Measurements from ENCODE around the gene KIF21B. TPM values are rescaled to one million over a fixed set of nuclear protein-coding genes. Genes with fewer than 3 reads are reported as not detected.

Gene KIF21B
- total and polyA plus RNA-seq, 9 of the 15 experiments (the other 6 are each of a cell fraction or from before 2014, with no cell fraction given), result 0.46 to 13.4 (median 5.9) TPM

GRCh38 chr1:201020721-201021629 lies 2.5 kb downstream of the KIF21B start (continued):
- TF ChIP-seq CTCFL (IDR thresholded peaks at IDR 0.05; ENCODE audit: borderline replicate concordance, insufficient read depth, low read depth, low read length, poor library complexity, severe bottlenecking) (peak; percentile 64), VEZF1 (CRISPR knock-in tag; IDR thresholded peaks at IDR 0.05) (peak; percentile 41; the same call in 1 of the 2 replicates), ARNT (IDR thresholded peaks at IDR 0.05) (peak in 1 of 2 experiments; percentile 57; a peak in 1 of 4 replicates), ZBTB26 (CRISPR knock-in tag; IDR thresholded peaks at IDR 0.05) (0 out of 2 replicates have a peak, but pooled peaks have one; percentile 36), SMARCA4 (IDR thresholded peaks at IDR 0.05) (0 out of 2 replicates have a peak, but pooled peaks have one; percentile 19), ZBED1 (IDR thresholded peaks at IDR 0.05) (no peak), SMARCA5 (IDR thresholded peaks at IDR 0.05) (peak; percentile 83; the same call in 1 of the 2 replicates), IRF9 (tag; IDR thresholded peaks at IDR 0.05) (no peak), RBM14 (IDR thresholded peaks at IDR 0.05; ENCODE audit: borderline replicate concordance, insufficient read depth, low read depth, low read length) (no peak), DPF2 (IDR thresholded peaks at IDR 0.05) (0 out of 2 replicates have a peak, but pooled peaks have one; percentile 15)
